WTC11 (cell line): ENCODE data around the gene COL25A1. TPM values are rescaled to one million over a fixed set of nuclear protein-coding genes. Genes with fewer than 3 reads are reported as not detected.

ENCODE experiments used
- ATAC-seq: fragments of 200-7000 bp; cut with Tn5 transposase; 2 replicates; pipeline ENCODE4 v1.10.0; 2021; ENCODE audit warnings: mild to moderate bottlenecking, moderate library complexity
- CTCF ChIA-PET: fragments of 300-600 bp; sonication (Branson Sonifier 250); formaldehyde crosslinking; loops from one replicate; lab custom pipeline; 2021; ENCODE audit warnings: antibody characterized with exemption; lab: Charles Lee
- POLR2A ChIA-PET: fragments of 350-600 bp; sonication (Branson Sonifier 250); formaldehyde crosslinking; loops from one replicate; lab custom pipeline; 2021; ENCODE audit warnings: antibody characterized with exemption; lab: Charles Lee
- DNase-seq: peaks from one replicate; pipeline ENCODE4 v3.0.0; 2021; ENCODE audit warnings: low spot score
- H3K27ac Mint-ChIP-seq: 2 replicates; pipeline ENCODE4 v1.8.0; 2021; ENCODE audit warnings: mixed read lengths
- H3K27me3 Mint-ChIP-seq: 2 replicates; pipeline ENCODE4 v1.8.0; 2021; ENCODE audit warnings: low read depth, mild to moderate bottlenecking, moderate library complexity, mixed read lengths
- H3K36me3 Mint-ChIP-seq: 2 replicates; pipeline ENCODE4 v1.8.0; 2021; ENCODE audit warnings: mixed read lengths
- H3K4me1 Mint-ChIP-seq: 2 replicates; pipeline ENCODE4 v1.8.0; 2022; ENCODE audit warnings: mixed read lengths
- H3K4me3 Mint-ChIP-seq: 2 replicates; pipeline ENCODE4 v1.8.0; 2021; ENCODE audit warnings: mild to moderate bottlenecking, moderate library complexity, mixed read lengths
- H3K9me3 Mint-ChIP-seq: 2 replicates; pipeline ENCODE4 v1.8.0; 2021; ENCODE audit warnings: mixed read lengths
- ELF4 ChIP-seq: sonication (generic); formaldehyde crosslinking; IDR thresholded peaks from 2 replicates; pipeline ENCODE4 v1.8.1; 2022; ENCODE audit warnings: low read depth, mild to moderate bottlenecking, moderate library complexity, missing genetic modification reagents
- FOXJ3 ChIP-seq: sonication (generic); formaldehyde crosslinking; IDR thresholded peaks from 2 replicates; pipeline ENCODE4 v1.9.0; 2021; ENCODE audit warnings: missing genetic modification reagents, mild to moderate bottlenecking, borderline replicate concordance
- HMGA2 ChIP-seq: fragments of 250-450 bp; sonication (Bioruptor Pico); IDR thresholded peaks from 2 replicates; pipeline ENCODE4 v1.4.0; 2021; ENCODE audit warnings: mild to moderate bottlenecking, moderate library complexity
- JUN ChIP-seq: sonication (generic); formaldehyde crosslinking; IDR thresholded peaks from 2 replicates; pipeline ENCODE4 v1.8.0; 2023; ENCODE audit warnings: mild to moderate bottlenecking, missing genetic modification reagents
- KAT7 ChIP-seq: sonication (generic); formaldehyde crosslinking; IDR thresholded peaks from 2 replicates; pipeline ENCODE4 v1.8.1; 2023; ENCODE audit warnings: missing genetic modification reagents, mild to moderate bottlenecking, borderline replicate concordance
- MXD4 ChIP-seq: fragments of 250-450 bp; sonication (Bioruptor Pico); IDR thresholded peaks from 2 replicates; pipeline ENCODE4 v1.8.0; 2021; ENCODE audit warnings: mild to moderate bottlenecking, moderate library complexity, borderline replicate concordance
- MYBL2 ChIP-seq: sonication (generic); formaldehyde crosslinking; IDR thresholded peaks from 2 replicates; pipeline ENCODE4 v1.8.1; 2023; ENCODE audit warnings: mild to moderate bottlenecking, moderate library complexity, missing genetic modification reagents
- RORB ChIP-seq: fragments of 250-450 bp; sonication (Bioruptor Pico); IDR thresholded peaks from 2 replicates; pipeline ENCODE4 v1.9.0; 2021; ENCODE audit warnings: mild to moderate bottlenecking
- TCF7 ChIP-seq: sonication (generic); formaldehyde crosslinking; IDR thresholded peaks from 2 replicates; pipeline ENCODE4 v1.8.0; 2022; ENCODE audit warnings: mild to moderate bottlenecking, low read depth, missing genetic modification reagents, moderate library complexity
- TEAD1 ChIP-seq: sonication (generic); formaldehyde crosslinking; IDR thresholded peaks from 2 replicates; pipeline ENCODE4 v1.8.0; 2022; ENCODE audit warnings: mild to moderate bottlenecking, missing genetic modification reagents
- TEAD4 ChIP-seq: sonication (generic); formaldehyde crosslinking; IDR thresholded peaks from 2 replicates; pipeline ENCODE4 v1.8.0; 2022; ENCODE audit warnings: mild to moderate bottlenecking, missing genetic modification reagents
- TP53 ChIP-seq: sonication (generic); formaldehyde crosslinking; IDR thresholded peaks from 2 replicates; pipeline ENCODE4 v1.8.1; 2023; ENCODE audit warnings: mild to moderate bottlenecking, missing genetic modification reagents
- ZBTB21 ChIP-seq: sonication (generic); formaldehyde crosslinking; IDR thresholded peaks from 2 replicates; pipeline ENCODE4 v1.8.1; 2023; ENCODE audit warnings: mild to moderate bottlenecking, missing genetic modification reagents, borderline replicate concordance
- ZNF317 ChIP-seq: sonication (generic); formaldehyde crosslinking; IDR thresholded peaks from 2 replicates; pipeline ENCODE4 v1.8.1; 2023; ENCODE audit warnings: low read depth, mild to moderate bottlenecking, moderate library complexity, missing genetic modification reagents, borderline replicate concordance
- ZNF396 ChIP-seq: fragments of 250-450 bp; sonication (Bioruptor Pico); IDR thresholded peaks from 2 replicates; pipeline ENCODE4 v1.8.0; 2021; ENCODE audit warnings: mild to moderate bottlenecking, moderate library complexity, borderline replicate concordance
- ZNF671 ChIP-seq: fragments of 250-450 bp; sonication (Bioruptor Pico); IDR thresholded peaks from 2 replicates; pipeline ENCODE4 v1.8.0; 2021; ENCODE audit warnings: mild to moderate bottlenecking
- total RNA-seq: library from RNA; stranded (reverse); gene quantifications from 3 replicates; pipeline ENCODE4 v1.2.3, GENCODE V29; 2021
- TF ChIP-seq, protein P1 (sequence below): fragments of 250-450 bp; sonication (Bioruptor Pico); IDR thresholded peaks from 2 replicates; pipeline ENCODE4 v2.1.2; 2022; ENCODE audit warnings: mild to moderate bottlenecking, moderate library complexity
- TF ChIP-seq, protein P2 (sequence below): sonication (generic); formaldehyde crosslinking; IDR thresholded peaks from 2 replicates; pipeline ENCODE4 v1.8.1; 2023; ENCODE audit warnings: mild to moderate bottlenecking, missing genetic modification reagents
- TF ChIP-seq, protein P3 (sequence below): sonication (generic); formaldehyde crosslinking; IDR thresholded peaks from 2 replicates; pipeline ENCODE4 v1.8.1; 2022; ENCODE audit warnings: low read depth, missing genetic modification reagents, borderline replicate concordance
- TF ChIP-seq, protein P4 (sequence below): sonication (generic); formaldehyde crosslinking; IDR thresholded peaks from 2 replicates; pipeline ENCODE4 v1.8.1; 2022; ENCODE audit warnings: mild to moderate bottlenecking, missing genetic modification reagents, moderate library complexity, borderline replicate concordance
- TF ChIP-seq, protein P5 (sequence below): fragments of 250-450 bp; sonication (Bioruptor Pico); IDR thresholded peaks from 2 replicates; pipeline ENCODE4 v1.8.0; 2021; ENCODE audit warnings: mild to moderate bottlenecking
- TF ChIP-seq, protein P6 (sequence below): fragments of 200-600 bp; IDR thresholded peaks from 2 replicates; pipeline ENCODE4 v1.8.0; 2022; ENCODE audit warnings: antibody characterized with exemption

COL25A1 gene
- total RNA-seq, 1 experiment from 2014 or later: 6.6 TPM

DNA sequence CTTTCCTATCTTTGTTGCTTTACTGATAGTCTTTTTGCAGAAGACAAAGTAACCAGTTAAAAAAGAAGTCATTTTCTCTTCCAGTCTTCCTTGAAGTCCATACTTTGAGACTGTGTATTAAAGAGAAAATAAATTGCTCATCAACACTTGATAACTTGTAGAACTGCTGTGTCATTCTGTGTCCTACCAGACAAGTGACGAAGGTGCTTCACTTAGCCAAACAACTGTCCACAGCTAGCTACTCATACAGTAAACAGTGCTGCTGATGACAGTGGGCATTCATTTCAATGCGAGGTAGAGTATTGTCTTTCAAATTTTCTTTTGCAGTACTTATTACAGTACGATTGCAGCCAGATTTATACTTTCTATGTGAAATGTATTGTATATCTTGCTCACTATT, 11.5 kb downstream of the COL25A1 start (continued):
- TF ChIP-seq, protein P1, sequence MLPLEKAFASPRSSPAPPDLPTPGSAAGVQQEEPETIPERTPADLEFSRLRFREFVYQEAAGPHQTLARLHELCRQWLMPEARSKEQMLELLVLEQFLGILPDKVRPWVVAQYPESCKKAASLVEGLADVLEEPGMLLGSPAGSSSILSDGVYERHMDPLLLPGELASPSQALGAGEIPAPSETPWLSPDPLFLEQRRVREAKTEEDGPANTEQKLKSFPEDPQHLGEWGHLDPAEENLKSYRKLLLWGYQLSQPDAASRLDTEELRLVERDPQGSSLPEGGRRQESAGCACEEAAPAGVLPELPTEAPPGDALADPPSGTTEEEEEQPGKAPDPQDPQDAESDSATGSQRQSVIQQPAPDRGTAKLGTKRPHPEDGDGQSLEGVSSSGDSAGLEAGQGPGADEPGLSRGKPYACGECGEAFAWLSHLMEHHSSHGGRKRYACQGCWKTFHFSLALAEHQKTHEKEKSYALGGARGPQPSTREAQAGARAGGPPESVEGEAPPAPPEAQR: no peak
- TF ChIP-seq HMGA2 (CRISPR knock-in tag): no peak

DNA sequence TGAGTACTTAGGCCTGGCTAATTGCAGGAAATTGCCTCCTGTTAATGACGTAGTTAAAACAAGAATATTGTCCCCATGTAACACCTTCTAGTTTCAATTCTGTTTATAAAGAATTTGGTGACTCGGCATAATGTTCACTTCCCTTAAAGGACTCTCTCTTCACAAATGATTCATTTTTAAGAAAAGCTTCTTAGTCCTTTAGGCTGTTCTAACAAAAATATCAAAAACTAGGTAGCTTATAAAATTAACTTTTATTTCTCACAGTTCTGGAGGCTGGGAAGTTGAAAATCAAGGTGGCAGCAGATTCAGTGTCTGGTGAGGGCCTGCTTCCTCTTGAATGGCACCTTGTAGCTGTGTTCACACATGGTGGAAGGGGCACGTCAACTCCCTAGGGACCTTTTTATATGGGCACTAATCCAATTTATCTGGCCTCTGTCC, 23.8 kb downstream of the COL25A1 start:
- ChIA-PET CTCF (interaction anchor here (0.7 to 1.3 kb wide), 2 partner anchors 15 to 525 kb away, joined by 4 to 6 read pairs; no protein-coding TSS in a partner anchor), POLR2A (no interaction called here)
- Mint-ChIP-seq H3K27ac (no peak overlapping the region), H3K9me3 (no peaks in the 10 kb centered on the region), H3K27me3 (no peaks in the 10 kb centered on the region), H3K36me3 (no peaks in the 10 kb centered on the region), H3K4me3 (no peak overlapping the region), H3K4me1 (peaks cover 11% of the 10 kb centered on the region; the same call in 1 of the 2 replicates)
- no peak for DNase-seq
- no peak for ATAC-seq
- TF ChIP-seq TCF7: no peak
- TF ChIP-seq, protein P2, sequence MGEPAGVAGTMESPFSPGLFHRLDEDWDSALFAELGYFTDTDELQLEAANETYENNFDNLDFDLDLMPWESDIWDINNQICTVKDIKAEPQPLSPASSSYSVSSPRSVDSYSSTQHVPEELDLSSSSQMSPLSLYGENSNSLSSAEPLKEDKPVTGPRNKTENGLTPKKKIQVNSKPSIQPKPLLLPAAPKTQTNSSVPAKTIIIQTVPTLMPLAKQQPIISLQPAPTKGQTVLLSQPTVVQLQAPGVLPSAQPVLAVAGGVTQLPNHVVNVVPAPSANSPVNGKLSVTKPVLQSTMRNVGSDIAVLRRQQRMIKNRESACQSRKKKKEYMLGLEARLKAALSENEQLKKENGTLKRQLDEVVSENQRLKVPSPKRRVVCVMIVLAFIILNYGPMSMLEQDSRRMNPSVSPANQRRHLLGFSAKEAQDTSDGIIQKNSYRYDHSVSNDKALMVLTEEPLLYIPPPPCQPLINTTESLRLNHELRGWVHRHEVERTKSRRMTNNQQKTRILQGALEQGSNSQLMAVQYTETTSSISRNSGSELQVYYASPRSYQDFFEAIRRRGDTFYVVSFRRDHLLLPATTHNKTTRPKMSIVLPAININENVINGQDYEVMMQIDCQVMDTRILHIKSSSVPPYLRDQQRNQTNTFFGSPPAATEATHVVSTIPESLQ (CRISPR knock-in tag): no peak
- no peak for TF ChIP-seq ZBTB21 (CRISPR knock-in tag)
- TF ChIP-seq FOXJ3 (CRISPR knock-in tag): no peak
- TF ChIP-seq MYBL2 (CRISPR knock-in tag): no peak
- no peak for TF ChIP-seq ZNF396 (CRISPR knock-in tag)
- TF ChIP-seq, protein P3, sequence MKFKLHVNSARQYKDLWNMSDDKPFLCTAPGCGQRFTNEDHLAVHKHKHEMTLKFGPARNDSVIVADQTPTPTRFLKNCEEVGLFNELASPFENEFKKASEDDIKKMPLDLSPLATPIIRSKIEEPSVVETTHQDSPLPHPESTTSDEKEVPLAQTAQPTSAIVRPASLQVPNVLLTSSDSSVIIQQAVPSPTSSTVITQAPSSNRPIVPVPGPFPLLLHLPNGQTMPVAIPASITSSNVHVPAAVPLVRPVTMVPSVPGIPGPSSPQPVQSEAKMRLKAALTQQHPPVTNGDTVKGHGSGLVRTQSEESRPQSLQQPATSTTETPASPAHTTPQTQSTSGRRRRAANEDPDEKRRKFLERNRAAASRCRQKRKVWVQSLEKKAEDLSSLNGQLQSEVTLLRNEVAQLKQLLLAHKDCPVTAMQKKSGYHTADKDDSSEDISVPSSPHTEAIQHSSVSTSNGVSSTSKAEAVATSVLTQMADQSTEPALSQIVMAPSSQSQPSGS (CRISPR knock-in tag): no peak
- no peak for TF ChIP-seq ZNF317 (CRISPR knock-in tag)
- TF ChIP-seq JUN: no peak
- TF ChIP-seq, protein P4, sequence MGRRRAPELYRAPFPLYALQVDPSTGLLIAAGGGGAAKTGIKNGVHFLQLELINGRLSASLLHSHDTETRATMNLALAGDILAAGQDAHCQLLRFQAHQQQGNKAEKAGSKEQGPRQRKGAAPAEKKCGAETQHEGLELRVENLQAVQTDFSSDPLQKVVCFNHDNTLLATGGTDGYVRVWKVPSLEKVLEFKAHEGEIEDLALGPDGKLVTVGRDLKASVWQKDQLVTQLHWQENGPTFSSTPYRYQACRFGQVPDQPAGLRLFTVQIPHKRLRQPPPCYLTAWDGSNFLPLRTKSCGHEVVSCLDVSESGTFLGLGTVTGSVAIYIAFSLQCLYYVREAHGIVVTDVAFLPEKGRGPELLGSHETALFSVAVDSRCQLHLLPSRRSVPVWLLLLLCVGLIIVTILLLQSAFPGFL (CRISPR knock-in tag): no peak
- no peak for TF ChIP-seq TEAD4 (CRISPR knock-in tag)
- no peak for TF ChIP-seq ZNF671 (CRISPR knock-in tag)
- TF ChIP-seq RORB (CRISPR knock-in tag): no peak
- no peak for TF ChIP-seq TEAD1 (CRISPR knock-in tag)
- no peak for TF ChIP-seq TP53 (CRISPR knock-in tag)
- no peak for TF ChIP-seq MXD4 (CRISPR knock-in tag)
- TF ChIP-seq KAT7 (CRISPR knock-in tag): no peak
- TF ChIP-seq, protein P5, sequence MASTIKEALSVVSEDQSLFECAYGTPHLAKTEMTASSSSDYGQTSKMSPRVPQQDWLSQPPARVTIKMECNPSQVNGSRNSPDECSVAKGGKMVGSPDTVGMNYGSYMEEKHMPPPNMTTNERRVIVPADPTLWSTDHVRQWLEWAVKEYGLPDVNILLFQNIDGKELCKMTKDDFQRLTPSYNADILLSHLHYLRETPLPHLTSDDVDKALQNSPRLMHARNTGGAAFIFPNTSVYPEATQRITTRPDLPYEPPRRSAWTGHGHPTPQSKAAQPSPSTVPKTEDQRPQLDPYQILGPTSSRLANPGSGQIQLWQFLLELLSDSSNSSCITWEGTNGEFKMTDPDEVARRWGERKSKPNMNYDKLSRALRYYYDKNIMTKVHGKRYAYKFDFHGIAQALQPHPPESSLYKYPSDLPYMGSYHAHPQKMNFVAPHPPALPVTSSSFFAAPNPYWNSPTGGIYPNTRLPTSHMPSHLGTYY: no peak
- TF ChIP-seq, protein P6, sequence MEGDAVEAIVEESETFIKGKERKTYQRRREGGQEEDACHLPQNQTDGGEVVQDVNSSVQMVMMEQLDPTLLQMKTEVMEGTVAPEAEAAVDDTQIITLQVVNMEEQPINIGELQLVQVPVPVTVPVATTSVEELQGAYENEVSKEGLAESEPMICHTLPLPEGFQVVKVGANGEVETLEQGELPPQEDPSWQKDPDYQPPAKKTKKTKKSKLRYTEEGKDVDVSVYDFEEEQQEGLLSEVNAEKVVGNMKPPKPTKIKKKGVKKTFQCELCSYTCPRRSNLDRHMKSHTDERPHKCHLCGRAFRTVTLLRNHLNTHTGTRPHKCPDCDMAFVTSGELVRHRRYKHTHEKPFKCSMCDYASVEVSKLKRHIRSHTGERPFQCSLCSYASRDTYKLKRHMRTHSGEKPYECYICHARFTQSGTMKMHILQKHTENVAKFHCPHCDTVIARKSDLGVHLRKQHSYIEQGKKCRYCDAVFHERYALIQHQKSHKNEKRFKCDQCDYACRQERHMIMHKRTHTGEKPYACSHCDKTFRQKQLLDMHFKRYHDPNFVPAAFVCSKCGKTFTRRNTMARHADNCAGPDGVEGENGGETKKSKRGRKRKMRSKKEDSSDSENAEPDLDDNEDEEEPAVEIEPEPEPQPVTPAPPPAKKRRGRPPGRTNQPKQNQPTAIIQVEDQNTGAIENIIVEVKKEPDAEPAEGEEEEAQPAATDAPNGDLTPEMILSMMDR: no peak
- TF ChIP-seq ELF4 (CRISPR knock-in tag): no peak
